Activated CD4-positive, alpha-beta T cell treated with anti-CD3 and anti-CD28 coated beads for 48 hours (primary cell): ENCODE data around the gene NRTN.
"Not testable (repeated sequence)": the region's sequence is repeated elsewhere in the genome, so short reads cannot be mapped to it uniquely, and the experiment has no call there.

Experiments
- DNase-seq: peaks from one replicate; pipeline ENCODE4 v3.0.0-alpha.2; 2020

NRTN gene

GRCh38 chr19:5873617-5874199 is 68.8 kb downstream of the NRTN start:
- no peak for DNase-seq

DNA sequence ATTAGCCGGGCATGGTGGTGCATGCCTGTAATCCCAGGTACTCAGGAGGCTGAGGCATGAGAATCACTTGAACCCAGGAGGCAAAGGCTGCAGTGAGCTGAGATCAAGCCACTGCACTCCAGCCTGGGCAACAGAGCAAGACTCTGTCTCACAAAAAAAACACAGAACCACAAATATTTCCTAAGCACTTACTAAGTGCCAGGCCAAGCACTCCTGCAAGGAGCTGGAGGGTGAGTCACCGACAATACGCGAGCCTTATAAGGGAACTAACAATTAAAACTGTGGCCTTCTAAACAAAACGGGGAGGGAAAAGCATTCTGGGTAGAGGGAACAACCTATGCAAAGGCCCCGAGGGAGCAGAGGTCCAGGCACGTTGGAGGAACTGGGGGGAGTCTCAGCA is 69.6 kb downstream of the NRTN start:
- not testable (repeated sequence) for DNase-seq

DNA sequence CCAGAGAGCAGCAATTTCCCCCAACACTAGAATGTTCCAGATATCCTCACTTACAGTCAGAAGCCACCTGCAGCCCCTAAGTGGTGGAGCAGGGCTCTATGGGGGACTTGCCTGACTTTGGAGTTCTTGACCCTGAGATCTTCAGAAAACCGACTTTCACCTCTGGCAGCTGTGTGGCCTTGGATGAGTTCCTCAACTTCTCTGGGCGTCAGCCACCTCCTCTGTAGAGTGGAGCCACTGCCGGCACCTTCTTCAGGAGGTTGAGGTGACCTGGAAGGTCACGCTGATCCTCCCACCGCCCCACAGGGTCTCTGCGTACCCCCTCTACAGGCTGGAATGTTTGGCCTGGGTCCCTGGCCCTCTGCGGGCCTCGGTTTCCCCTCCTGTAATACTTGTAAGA is 72.6 kb downstream of the NRTN start:
- DNase-seq: no peak

- no peak for DNase-seq
These were observed 73.0 kb downstream of the NRTN start for GRCh38 chr19:5877882-5878281.
